MM.1S (cell line): ENCODE results near the gene NELFA.

Experiments
- CTCF ChIP-seq: fragments of 300-600 bp; sonication (generic); IDR thresholded peaks from 2 replicates; pipeline ENCODE4 v1.5.1; 2016; ENCODE audit warnings: antibody characterized with exemption, low read length, mixed read lengths
- EZH2 ChIP-seq: fragments of 300-600 bp; sonication (generic); optimal IDR thresholded peaks from 2 replicates; pipeline ENCODE3; 2017; ENCODE audit warnings: low read depth, mild to moderate bottlenecking, antibody characterized with exemption, low read length, mixed read lengths
- EZH2phosphoT487 ChIP-seq: fragments of 300-600 bp; sonication (generic); IDR thresholded peaks from 2 replicates; pipeline ENCODE4 v1.6.1; 2018; ENCODE audit warnings: antibody characterized with exemption, low read length

GRCh38 chr4:1945912-1946311 lies 62.9 kb downstream of the NELFA start:
- TF ChIP-seq CTCF, result no peak
- TF ChIP-seq EZH2, result no peak
- no peak for TF ChIP-seq EZH2phosphoT487
